Mesenchymal stem cell (in vitro differentiated cells and primary cell): ENCODE data around the gene TAS1R2.

Experiments
- DNase-seq: peaks from one replicate; pipeline ENCODE4 v3.0.0-alpha.2; 2013
- H2AFZ ChIP-seq: one replicate; pipeline ENCODE4 v1.6.1; 2013; ENCODE audit warnings: low read depth, mild to moderate bottlenecking, control low read depth, inconsistent platforms, low read length, moderate library complexity
- H2AK5ac ChIP-seq: 2 replicates; pipeline ENCODE4 v1.6.1; 2013; ENCODE audit warnings: low read length, moderate library complexity, mild to moderate bottlenecking, inconsistent platforms; ENCODE audit not compliant: severe bottlenecking
- H2BK120ac ChIP-seq: one replicate; pipeline ENCODE4 v1.6.1; 2013; ENCODE audit warnings: low read depth, mild to moderate bottlenecking, inconsistent platforms, low read length, moderate library complexity
- H2BK12ac ChIP-seq, 2 experiments: one replicate each; pipeline ENCODE4 v1.6.1; 2013; ENCODE audit warnings: inconsistent platforms in 2 of 2, low read length in 2 of 2, mild to moderate bottlenecking in 2 of 2, moderate library complexity in 2 of 2, control low read depth in 1 of 2
- H2BK15ac ChIP-seq: one replicate; pipeline ENCODE4 v1.6.1; 2013; ENCODE audit warnings: mild to moderate bottlenecking, low read depth, inconsistent platforms; ENCODE audit not compliant: poor library complexity, severe bottlenecking
- H2BK5ac ChIP-seq: 2 replicates; pipeline ENCODE4 v1.6.1; 2013; ENCODE audit warnings: low read depth, mild to moderate bottlenecking, low read length, control low read depth, inconsistent platforms; ENCODE audit not compliant: poor library complexity, severe bottlenecking
- H3K14ac ChIP-seq, 2 experiments: one replicate each; pipeline ENCODE4 v1.6.1; 2013; ENCODE audit warnings: inconsistent platforms in 2 of 2, low read length in 2 of 2, control low read depth in 1 of 2, mild to moderate bottlenecking in 1 of 2, moderate library complexity in 1 of 2
- H3K18ac ChIP-seq, 2 experiments: one replicate each; pipeline ENCODE4 v1.6.1; 2013; ENCODE audit warnings: inconsistent platforms in 2 of 2, low read length in 2 of 2, control low read depth in 1 of 2, low read depth in 1 of 2, mild to moderate bottlenecking in 1 of 2
- H3K23ac ChIP-seq, 2 experiments: one replicate each; pipeline ENCODE4 v1.6.1; 2013; ENCODE audit warnings: inconsistent platforms in 2 of 2, low read length in 2 of 2, mild to moderate bottlenecking in 2 of 2, moderate library complexity in 2 of 2, control low read depth in 1 of 2
- H3K27ac ChIP-seq: 2 replicates; pipeline ENCODE4 v1.5.1; 2013; ENCODE audit warnings: mild to moderate bottlenecking, moderate library complexity, low read length, control low read depth, inconsistent platforms; ENCODE audit not compliant: poor library complexity, severe bottlenecking
- H3K27me3 ChIP-seq, 2 experiments: 2 replicates each; pipeline versions ENCODE4 v1.6.1 to v1.7.0; 2013; ENCODE audit warnings: low read length in 2 of 2, mild to moderate bottlenecking in 2 of 2, moderate library complexity in 2 of 2, control low read depth in 1 of 2, inconsistent platforms in 1 of 2; ENCODE audit not compliant: control insufficient read depth in 1 of 2, insufficient read depth in 1 of 2
- H3K36me3 ChIP-seq, 2 experiments: 2 replicates each; pipeline versions ENCODE4 v1.6.1 to v1.7.0; 2013; ENCODE audit warnings: low read length in 2 of 2, control low read depth in 1 of 2, inconsistent platforms in 1 of 2, low read depth in 1 of 2, mild to moderate bottlenecking in 1 of 2; ENCODE audit not compliant: insufficient read depth in 2 of 2, control insufficient read depth in 1 of 2
- H3K4ac ChIP-seq, 2 experiments: one replicate each; pipeline ENCODE4 v1.6.1; 2013; ENCODE audit warnings: inconsistent platforms in 2 of 2, low read length in 2 of 2, mild to moderate bottlenecking in 2 of 2, moderate library complexity in 2 of 2, control low read depth in 1 of 2, low read depth in 1 of 2
- H3K4me1 ChIP-seq: 2 replicates; pipeline ENCODE4 v1.6.1; 2013; ENCODE audit warnings: low read depth, low read length, control low read depth; ENCODE audit not compliant: control insufficient read depth, insufficient read depth
- H3K4me2 ChIP-seq: 2 replicates; pipeline ENCODE4 v1.6.1; 2013; ENCODE audit warnings: low read length, mild to moderate bottlenecking, inconsistent platforms; ENCODE audit not compliant: poor library complexity, severe bottlenecking
- H3K4me3 ChIP-seq, 2 experiments: 2 replicates each; pipeline versions ENCODE4 v1.5.1 to v1.7.0; 2013; ENCODE audit warnings: low read length in 2 of 2, mild to moderate bottlenecking in 2 of 2, control low read depth in 1 of 2, low read depth in 1 of 2; ENCODE audit not compliant: insufficient read depth in 1 of 2
- H3K79me1 ChIP-seq: replicated peaks from 2 replicates; pipeline ENCODE4 v1.6.1; 2013; ENCODE audit warnings: mild to moderate bottlenecking, control low read depth, low read length, inconsistent platforms; ENCODE audit not compliant: poor library complexity, severe bottlenecking
- H3K9ac ChIP-seq: 2 replicates; pipeline ENCODE4 v1.7.0; 2013; ENCODE audit warnings: mild to moderate bottlenecking, low read length, moderate library complexity
- H3K9me3 ChIP-seq: 2 replicates; pipeline ENCODE4 v1.7.0; 2013; ENCODE audit warnings: mild to moderate bottlenecking, low read length; ENCODE audit not compliant: control insufficient read depth
- H4K8ac ChIP-seq: one replicate; pipeline ENCODE4 v1.6.1; 2013; ENCODE audit warnings: inconsistent platforms, mild to moderate bottlenecking, low read length, moderate library complexity
- H4K91ac ChIP-seq: one replicate; pipeline ENCODE4 v1.6.1; 2013; ENCODE audit warnings: mild to moderate bottlenecking, low read length, inconsistent platforms
- WGBS: methylation state at CpG from one replicate; pipeline ENCODE4 v1.1.7; 2013; ENCODE audit warnings: mixed read lengths; 5-methylcytosine and 5-hydroxymethylcytosine counted together

TAS1R2 gene

DNA sequence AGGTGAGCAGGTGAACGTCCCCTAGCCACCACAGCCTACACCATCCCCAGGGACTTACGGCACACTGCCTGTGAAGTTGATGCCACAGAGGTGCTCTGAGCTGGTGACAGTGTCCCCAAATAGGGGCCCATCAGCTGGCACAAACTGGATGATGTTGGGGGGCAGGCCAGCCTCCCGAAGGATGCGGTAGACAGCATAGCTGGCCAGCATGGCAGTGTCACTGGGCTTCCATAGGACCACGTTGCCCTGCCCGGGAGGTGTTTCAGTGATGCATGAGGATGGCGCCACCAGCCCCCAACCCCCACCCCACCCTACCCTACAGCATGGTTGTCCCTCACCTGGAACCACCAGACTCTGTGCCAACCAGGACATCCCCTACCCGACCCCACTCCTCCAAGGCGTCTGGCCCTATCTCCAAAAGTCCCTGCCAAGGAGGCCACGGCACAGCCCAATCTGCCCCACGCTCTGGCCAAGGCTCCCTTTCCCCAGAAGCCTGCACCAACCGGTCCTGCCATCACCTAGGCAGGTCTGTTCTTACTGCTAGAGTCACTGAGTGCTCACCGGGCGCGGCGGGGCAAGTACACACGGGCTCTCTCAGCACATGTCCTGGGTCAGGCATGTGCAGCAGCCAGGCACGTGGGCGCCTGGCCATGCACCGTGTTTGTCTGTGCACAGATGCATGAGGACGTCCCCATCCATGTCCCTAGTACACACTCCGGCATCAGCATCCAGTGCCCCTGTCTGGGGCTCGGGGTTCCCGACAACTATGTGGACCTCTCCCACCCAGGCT is 22.4 kb upstream of the TAS1R2 start:
- Histone ChIP-seq H4K91ac (no peak overlapping the region), H2AK5ac (no peak overlapping the region), H3K9me3 (no peaks in the 10 kb centered on the region), H3K14ac (no peak overlapping the region), H3K18ac (no peak overlapping the region), H3K4me1 (peaks cover 12% of the 10 kb centered on the region), H2BK120ac (no peak overlapping the region), H3K4ac (no peak overlapping the region), H3K27ac (no peak overlapping the region), H2AFZ (no peak overlapping the region), H4K8ac (no peak overlapping the region), H3K36me3 (peaks cover 7 to 49% of the 10 kb centered on the region in 2 experiments), H2BK5ac (no peak overlapping the region), H3K9ac (no peak overlapping the region), H3K27me3 (no peaks in the 10 kb centered on the region), H3K23ac (no peak overlapping the region), H2BK15ac (no peak overlapping the region), H3K79me1 (no peaks in the 10 kb centered on the region), H3K4me3 (no peak overlapping the region), H2BK12ac (no peak overlapping the region), H3K4me2 (no peak overlapping the region)
- DNase-seq, result no peak
- WGBS, result 94% methylated on average over 24 of the region's 24 CpGs

DNA sequence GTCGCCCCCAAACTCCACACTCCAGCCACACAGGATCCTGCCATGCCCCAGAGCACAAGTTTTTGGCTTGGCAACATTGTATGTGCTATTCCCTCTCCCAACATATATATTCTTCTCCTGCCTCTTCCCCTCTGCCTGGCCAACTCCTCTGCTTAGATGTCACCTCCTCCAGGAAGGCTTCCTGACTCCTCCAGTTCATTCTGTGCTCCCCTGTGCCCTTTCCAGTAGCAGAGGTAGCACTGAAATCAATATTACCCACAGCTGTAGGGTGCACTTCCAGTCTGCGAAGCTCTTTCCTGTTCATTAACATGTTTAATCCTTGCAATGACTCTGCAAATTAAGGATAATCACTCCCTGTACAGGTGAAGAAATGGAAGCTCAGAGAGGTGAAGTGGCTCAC is 21.7 kb upstream of the TAS1R2 start:
- no peak overlapping the region for H4K8ac ChIP-seq
- H3K9ac ChIP-seq, result no peak overlapping the region
- 85% methylated on average over 1 of the region's 2 CpGs for WGBS
- H3K23ac ChIP-seq, result no peak overlapping the region
- H3K14ac ChIP-seq, result no peak overlapping the region
- no peak overlapping the region for H2AK5ac ChIP-seq
- no peaks in the 10 kb centered on the region for H3K9me3 ChIP-seq
- no peak overlapping the region for H2BK12ac ChIP-seq
- no peak overlapping the region for H3K4me2 ChIP-seq
- H3K27ac ChIP-seq, result no peak overlapping the region
- no peak overlapping the region for H2BK15ac ChIP-seq
- H3K4me3 ChIP-seq, result no peak overlapping the region
- no peaks in the 10 kb centered on the region for H3K79me1 ChIP-seq
- H3K4ac ChIP-seq, result no peak overlapping the region
- DNase-seq, result no peak
- H4K91ac ChIP-seq, result no peak overlapping the region
- peaks cover 11 to 49% of the 10 kb centered on the region in 2 experiments for H3K36me3 ChIP-seq
- no peak overlapping the region for H2BK120ac ChIP-seq
- no peak overlapping the region for H2AFZ ChIP-seq
- H3K4me1 ChIP-seq, result peaks cover 8% of the 10 kb centered on the region
- H2BK5ac ChIP-seq, result no peak overlapping the region
- no peak overlapping the region for H3K18ac ChIP-seq
- no peaks in the 10 kb centered on the region for H3K27me3 ChIP-seq

DNA sequence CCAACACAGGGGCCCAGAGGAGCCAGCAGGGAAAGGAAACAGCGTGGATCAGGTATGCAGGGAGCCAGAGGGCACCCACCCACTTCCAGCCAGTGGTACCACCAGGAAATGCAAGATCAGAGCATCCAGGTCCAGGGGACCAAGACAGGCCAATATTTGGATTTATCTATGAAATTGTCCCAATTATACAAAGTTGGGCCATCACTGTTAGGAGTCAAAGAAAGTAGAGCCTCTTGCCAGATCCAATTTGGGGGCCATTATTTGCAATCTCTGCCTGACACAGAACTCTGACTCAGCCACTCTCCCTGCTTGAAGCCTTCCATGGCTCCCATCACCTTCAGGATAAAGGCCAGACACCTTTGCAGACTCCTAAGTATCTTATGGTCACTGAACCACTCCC is 21.1 kb upstream of the TAS1R2 start:
- Histone ChIP-seq H3K14ac (no peak overlapping the region), H3K79me1 (no peaks in the 10 kb centered on the region), H2AK5ac (no peak overlapping the region), H3K27me3 (no peaks in the 10 kb centered on the region), H4K91ac (no peak overlapping the region), H3K4me1 (peaks cover 4% of the 10 kb centered on the region), H3K9ac (no peak overlapping the region), H2AFZ (no peak overlapping the region), H2BK120ac (no peak overlapping the region), H2BK5ac (no peak overlapping the region), H3K18ac (no peak overlapping the region), H2BK15ac (no peak overlapping the region), H4K8ac (no peak overlapping the region), H3K9me3 (no peaks in the 10 kb centered on the region), H2BK12ac (no peak overlapping the region), H3K4me2 (no peak overlapping the region), H3K4ac (no peak overlapping the region), H3K36me3 (peaks cover 11 to 44% of the 10 kb centered on the region in 2 experiments), H3K27ac (no peak overlapping the region), H3K4me3 (no peak overlapping the region), H3K23ac (no peak overlapping the region)
- 85% methylated on average over 1 of the region's 1 CpG for WGBS
- no peak for DNase-seq

DNA sequence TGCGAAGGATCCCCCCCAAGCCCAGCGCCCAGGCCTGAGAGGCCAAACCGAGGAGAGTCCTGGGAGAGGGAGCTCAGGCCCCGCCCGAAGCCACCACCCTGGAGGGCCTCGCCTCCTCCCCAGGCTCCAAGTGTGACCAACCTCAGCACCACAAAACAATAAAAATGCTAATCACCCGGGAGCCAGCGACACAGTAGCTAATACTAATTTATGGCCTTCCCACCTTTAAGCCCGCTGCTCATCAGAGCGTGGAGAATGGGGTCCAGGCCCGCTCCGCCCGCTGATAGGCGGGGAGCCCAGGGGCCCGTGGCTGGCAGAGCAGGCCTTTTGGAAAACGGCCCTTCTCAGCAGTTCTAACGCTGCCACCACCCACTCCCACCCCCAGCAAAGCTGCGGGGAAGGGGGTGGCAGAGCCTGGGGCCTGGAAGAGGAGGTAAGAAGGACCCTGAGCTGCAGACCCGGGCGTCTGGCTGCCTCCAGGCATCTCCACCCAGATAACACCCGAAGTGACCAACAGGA is 20.4 kb upstream of the TAS1R2 start:
- Histone ChIP-seq H2AFZ (no peak overlapping the region), H3K4me3 (no peak overlapping the region), H3K36me3 (peaks cover 11 to 41% of the 10 kb centered on the region in 2 experiments), H3K27ac (no peak overlapping the region), H2AK5ac (no peak overlapping the region), H3K4me1 (peaks cover 5% of the 10 kb centered on the region), H3K18ac (no peak overlapping the region), H3K79me1 (no peaks in the 10 kb centered on the region), H3K23ac (no peak overlapping the region), H4K8ac (no peak overlapping the region), H3K27me3 (no peaks in the 10 kb centered on the region), H3K4ac (no peak overlapping the region), H3K14ac (no peak overlapping the region), H2BK12ac (no peak overlapping the region), H2BK120ac (no peak overlapping the region), H2BK15ac (no peak overlapping the region), H3K9ac (no peak overlapping the region), H3K4me2 (no peak overlapping the region), H4K91ac (no peak overlapping the region), H3K9me3 (no peaks in the 10 kb centered on the region), H2BK5ac (no peak overlapping the region)
- WGBS, result 64% methylated on average over 15 of the region's 21 CpGs
- no peak for DNase-seq
